GM23338 (cell line): ENCODE measurements around the gene LORICRIN. TPM values are rescaled to one million over a fixed set of nuclear protein-coding genes. Genes with fewer than 3 reads are reported as not detected.

ENCODE experiments used
- ATAC-seq: fragments of 200-7000 bp; cut with Tn5 transposase; 3 replicates; pipeline ENCODE4 v1.9.1; 2020
- DNase-seq: peaks from one replicate; pipeline ENCODE4 v3.0.0-alpha.2; 2015; ENCODE audit warnings: low spot score
- H2AFZ ChIP-seq: fragments of 200-600 bp; sonication (generic); 2 replicates; pipeline ENCODE4 v1.8.0; 2016; ENCODE audit warnings: antibody characterized with exemption, mild to moderate bottlenecking, moderate library complexity
- H3F3A ChIP-seq: fragments of 200-600 bp; sonication (generic); replicated peaks from 2 replicates; pipeline ENCODE4 v1.8.0; 2017; ENCODE audit warnings: antibody characterized with exemption, mixed run types, low read depth
- H3K27ac ChIP-seq: fragments of 200-600 bp; sonication (generic); 2 replicates; pipeline ENCODE4 v1.6.1; 2016; ENCODE audit warnings: low read depth
- H3K27me3 ChIP-seq: fragments of 200-600 bp; sonication (generic); 2 replicates; pipeline ENCODE4 v1.8.0; 2016; ENCODE audit warnings: mild to moderate bottlenecking, mixed run types, moderate library complexity; ENCODE audit not compliant: insufficient read depth
- H3K36me3 ChIP-seq: fragments of 200-600 bp; sonication (generic); 2 replicates; pipeline ENCODE4 v1.8.0; 2016; ENCODE audit warnings: mild to moderate bottlenecking; ENCODE audit not compliant: insufficient read depth
- H3K4me1 ChIP-seq: fragments of 200-600 bp; sonication (generic); 2 replicates; pipeline ENCODE4 v1.8.0; 2016; ENCODE audit warnings: mild to moderate bottlenecking, moderate library complexity; ENCODE audit not compliant: insufficient read depth
- H3K4me2 ChIP-seq: fragments of 200-600 bp; sonication (generic); 2 replicates; pipeline ENCODE4 v1.7.1; 2017; ENCODE audit warnings: mixed run types
- H3K4me3 ChIP-seq: fragments of 200-600 bp; sonication (generic); 2 replicates; pipeline ENCODE4 v1.6.1; 2016; ENCODE audit warnings: mixed run types
- H3K79me2 ChIP-seq: fragments of 200-600 bp; sonication (generic); replicated peaks from 2 replicates; pipeline ENCODE4 v1.8.0; 2017; ENCODE audit warnings: mild to moderate bottlenecking; ENCODE audit not compliant: insufficient read depth
- H3K9me2 ChIP-seq: fragments of 200-600 bp; sonication (generic); 2 replicates; pipeline ENCODE4 v1.8.0; 2017; ENCODE audit not compliant: insufficient read depth
- H4K20me1 ChIP-seq: fragments of 200-600 bp; sonication (generic); replicated peaks from 2 replicates; pipeline ENCODE4 v1.8.0; 2017; ENCODE audit warnings: mild to moderate bottlenecking; ENCODE audit not compliant: insufficient read depth
- H3K27ac Mint-ChIP-seq: 2 replicates; pipeline ENCODE4 v1.8.0; 2020; ENCODE audit warnings: inconsistent platforms, mild to moderate bottlenecking, moderate library complexity, mixed read lengths
- H3K27me3 Mint-ChIP-seq: 3 replicates; pipeline ENCODE4 v1.8.0; 2022; ENCODE audit warnings: low read depth, mild to moderate bottlenecking, moderate library complexity, mixed read lengths, inconsistent platforms; ENCODE audit not compliant: insufficient read depth, poor library complexity
- H3K36me3 Mint-ChIP-seq: 3 replicates; pipeline ENCODE4 v1.8.0; 2021; ENCODE audit warnings: low read depth, mild to moderate bottlenecking, inconsistent platforms, moderate library complexity, mixed read lengths
- H3K4me1 Mint-ChIP-seq: 3 replicates; pipeline ENCODE4 v1.8.0; 2020; ENCODE audit warnings: mild to moderate bottlenecking, inconsistent platforms, mixed read lengths
- H3K4me3 Mint-ChIP-seq: 3 replicates; pipeline ENCODE4 v1.8.0; 2021; ENCODE audit warnings: moderate library complexity, mild to moderate bottlenecking, inconsistent platforms, mixed read lengths
- H3K9me3 Mint-ChIP-seq: 3 replicates; pipeline ENCODE4 v1.8.0; 2020; ENCODE audit warnings: moderate library complexity, mild to moderate bottlenecking, inconsistent platforms, mixed read lengths
- CREB1 ChIP-seq: fragments of 250-450 bp; sonication (Bioruptor Pico); IDR thresholded peaks from 2 replicates; pipeline ENCODE4 v1.5.0; 2020; ENCODE audit warnings: low read depth, mild to moderate bottlenecking, moderate library complexity
- CTCF ChIP-seq, 2 experiments: fragments of 200-600 bp in 1 of 2; sonication (generic) in 1 of 2; conservative IDR thresholded peaks; 2 replicates each; pipeline versions ENCODE4 v1.5.1 to v1.6.1; 2016 to 2017; ENCODE audit warnings: antibody characterized with exemption in 2 of 2, low read depth in 2 of 2, mild to moderate bottlenecking in 2 of 2, moderate library complexity in 1 of 2
- EZH2 ChIP-seq: fragments of 200-600 bp; sonication (generic); IDR thresholded peaks from one replicate; pipeline ENCODE4 v1.8.0; 2017; ENCODE audit warnings: antibody characterized with exemption, mild to moderate bottlenecking, low read depth; ENCODE audit not compliant: unreplicated experiment
- NANOG ChIP-seq: IDR thresholded peaks from 2 replicates; pipeline ENCODE4 v1.6.1; 2016; ENCODE audit warnings: antibody characterized with exemption, borderline replicate concordance
- STAT1 ChIP-seq: IDR thresholded peaks from one replicate; pipeline ENCODE4 v1.6.1; 2016; ENCODE audit warnings: antibody characterized with exemption; ENCODE audit not compliant: unreplicated experiment
- ZNF331 ChIP-seq: fragments of 250-450 bp; sonication (Bioruptor Pico); IDR thresholded peaks from 2 replicates; pipeline ENCODE4 v1.5.0; 2020; ENCODE audit warnings: low read depth, mild to moderate bottlenecking, moderate library complexity
- ZNF462 ChIP-seq: fragments of 250-450 bp; sonication (Bioruptor Pico); IDR thresholded peaks from 2 replicates; pipeline ENCODE4 v1.5.0; 2020; ENCODE audit warnings: mild to moderate bottlenecking, moderate library complexity
- polyA plus RNA-seq: library from polyadenylated mRNA; unstranded; fragments of >200 nt; fragmentation: Nextera tagmentation; extraction: Ambion mirVana; gene quantifications from 2 replicates; pipeline ENCODE4 v1.2.1, GENCODE V29; 2016
- total RNA-seq: library from RNA; depleted of rRNA; stranded (reverse); fragments of >200 nt; shearing (Covaris generic); gene quantifications from 2 replicates; pipeline ENCODE4 v1.2.3, GENCODE V29; 2014

The LORICRIN gene
- total and polyA plus RNA-seq, 2 experiments from 2014 or later: 0.23 TPM; not detected in 1

GRCh38 chr1:153212201-153212600, 47.3 kb upstream of the LORICRIN start (continued):
- no peak for TF ChIP-seq CTCF (conservative IDR thresholded peaks at IDR 0.05; ENCODE audit: low read depth in 2 of 2)
- TF ChIP-seq ZNF331 (CRISPR knock-in tag): no peak

- DNase-seq (no peak), ATAC-seq (no peak)
- Histone ChIP-seq H3K27ac (no peak overlapping the region), H3K4me1 (no peaks in the 10 kb centered on the region), H3F3A (no peaks in the 10 kb centered on the region), H3K4me3 (no peak overlapping the region), H3K79me2 (no peaks in the 10 kb centered on the region), H3K36me3 (no peaks in the 10 kb centered on the region), H4K20me1 (no peaks in the 10 kb centered on the region), H2AFZ (no peak overlapping the region), H3K27me3 (no peaks in the 10 kb centered on the region), H3K9me2 (no peaks in the 10 kb centered on the region), H3K4me2 (no peak overlapping the region)
- no peaks in the 10 kb centered on the region for H3K27me3 Mint-ChIP-seq
- TF ChIP-seq STAT1: no peak
- no peak for TF ChIP-seq CREB1 (CRISPR knock-in tag)
- no peak for TF ChIP-seq NANOG
- TF ChIP-seq EZH2: no peak
- no peaks in the 10 kb centered on the region for H3K36me3 Mint-ChIP-seq
- H3K4me3 Mint-ChIP-seq: no peak overlapping the region
- no peak overlapping the region for H3K27ac Mint-ChIP-seq
- H3K9me3 Mint-ChIP-seq: no peaks in the 10 kb centered on the region; the same call in 2 of the 3 replicates
- H3K4me1 Mint-ChIP-seq: peaks cover 4% of the 10 kb centered on the region; the same call in 2 of the 3 replicates
Observed at GRCh38 chr1:153213519-153213918, 46.0 kb upstream of the LORICRIN start.

GRCh38 chr1:153217212-153217611, 42.3 kb upstream of the LORICRIN start, which contains the start of gene PRR9:
Gene PRR9, plus strand, starts transcription at chr1:153217584. Its CDS starts 561 bp downstream, at chr1:153218145.
- no peaks in the 10 kb centered on the region for H4K20me1 ChIP-seq
- peaks cover 2% of the 10 kb centered on the region for H3K27me3 Mint-ChIP-seq
- H3K9me3 Mint-ChIP-seq: no peaks in the 10 kb centered on the region; the same call in 2 of the 3 replicates
- H3K4me2 ChIP-seq: no peak within 1 kb of the TSS
- no peaks in the 10 kb centered on the region for H3K36me3 ChIP-seq
- H3F3A ChIP-seq: no peaks in the 10 kb centered on the region
- no peaks in the 10 kb centered on the region for H3K4me1 ChIP-seq
- no peak within 1 kb of the TSS for H3K4me3 Mint-ChIP-seq
- H3K4me1 Mint-ChIP-seq: no peaks in the 10 kb centered on the region
- TF ChIP-seq NANOG: no peak
- TF ChIP-seq ZNF462 (CRISPR knock-in tag): no peak
- no peak for TF ChIP-seq EZH2
- H3K27me3 ChIP-seq: no peaks in the 10 kb centered on the region
- H3K9me2 ChIP-seq: no peaks in the 10 kb centered on the region
- no peak within 1 kb of the TSS for H3K27ac ChIP-seq
- no peak within 1 kb of the TSS for H3K4me3 ChIP-seq
- H2AFZ ChIP-seq: no peak within 1 kb of the TSS
- no peak within 1 kb of the TSS for H3K27ac Mint-ChIP-seq
- H3K79me2 ChIP-seq: no peaks in the 10 kb centered on the region
- no peaks in the 10 kb centered on the region for H3K36me3 Mint-ChIP-seq
- no peak for ATAC-seq
- no peak for DNase-seq
